PFSK-1 (cell line): ENCODE results near the gene PTPN7.
A peak's percentile ranks its signal among the peaks of the same experiment; 100 is the strongest.

Experiments used
- FOXP2 ChIP-seq: optimal IDR thresholded peaks from 2 replicates; pipeline ENCODE3; 2011; ENCODE audit warnings: borderline replicate concordance, control low read depth, inconsistent platforms; ENCODE audit not compliant: insufficient read depth; ENCODE audit errors: extremely low read length, extremely low read depth
- POLR2AphosphoS5 ChIP-seq: IDR thresholded peaks from 2 replicates; pipeline ENCODE4 v1.6.1; 2012; ENCODE audit warnings: low read depth, mild to moderate bottlenecking, control low read depth, low read length, moderate library complexity
- REST ChIP-seq, 2 experiments: IDR thresholded peaks; 2 replicates each; pipeline versions ENCODE4 v1.6.1 to v1.8.0; 2011 to 2012; ENCODE audit warnings: low read depth in 2 of 2, low read length in 2 of 2, control low read depth in 1 of 2, inconsistent platforms in 1 of 2, mild to moderate bottlenecking in 1 of 2, moderate library complexity in 1 of 2; ENCODE audit not compliant: insufficient read depth in 1 of 2
- SIN3A ChIP-seq: IDR thresholded peaks from 2 replicates; pipeline ENCODE4 v1.6.1; 2012; ENCODE audit warnings: mild to moderate bottlenecking, low read length, moderate library complexity, borderline replicate concordance; ENCODE audit not compliant: insufficient read depth
- TAF1 ChIP-seq: IDR thresholded peaks from 2 replicates; pipeline ENCODE4 v1.6.1; 2012; ENCODE audit warnings: low read length, control low read depth, borderline replicate concordance; ENCODE audit not compliant: insufficient read depth

Gene PTPN7

GRCh38 chr1:202146279-202146678, 14.1 kb downstream of the PTPN7 start:
- TF ChIP-seq POLR2AphosphoS5 (no peak), TAF1 (no peak), FOXP2 (no peak), SIN3A (no peak), REST (IDR thresholded peaks at IDR 0.05; ENCODE audit: insufficient read depth in 1 of 2, low read depth in 2 of 2, low read length in 2 of 2) (no peak)

- TF ChIP-seq TAF1 (no peak), SIN3A (no peak), REST (IDR thresholded peaks at IDR 0.05; ENCODE audit: insufficient read depth in 1 of 2, low read depth in 2 of 2, low read length in 2 of 2) (no peak), POLR2AphosphoS5 (no peak), FOXP2 (no peak)
Measured at GRCh38 chr1:202145068-202145743, 15.2 kb downstream of the PTPN7 start.

GRCh38 chr1:202144402-202145067, 15.9 kb downstream of the PTPN7 start, which contains the start of gene ARL8A:
Gene ARL8A, minus strand, starts transcription at chr1:202144737. Its CDS starts 165 bp downstream, at chr1:202144572.
- TF ChIP-seq REST (IDR thresholded peaks at IDR 0.05; ENCODE audit: insufficient read depth in 1 of 2, low read depth in 2 of 2, low read length in 2 of 2) (peak in 1 of 2 experiments; percentile 49; a peak in 1 of 4 replicates), FOXP2 (no peak), SIN3A (0 out of 2 replicates have a peak, but pooled peaks have one; percentile 11), TAF1 (0 out of 2 replicates have a peak, but pooled peaks have one; percentile 48), POLR2AphosphoS5 (peak; percentile 51; the same call in 1 of the 2 replicates)

GRCh38 chr1:202143768-202144401, 16.5 kb downstream of the PTPN7 start:
- TF ChIP-seq REST (IDR thresholded peaks at IDR 0.05; ENCODE audit: insufficient read depth in 1 of 2, low read depth in 2 of 2, low read length in 2 of 2) (no peak), POLR2AphosphoS5 (no peak), FOXP2 (no peak)
